ENCODE measurements around the gene TMEM214. TPM values are rescaled to one million over a fixed set of nuclear protein-coding genes. Genes with fewer than 3 reads are reported as not detected.
A peak's percentile ranks its signal among the peaks of the same experiment; 100 is the strongest.

Gene TMEM214
- total RNA-seq, 1 donor from 2014 or later, result 55.2 TPM

GRCh38 chr2:27078267-27079194, 45.8 kb downstream of the TMEM214 start, which contains the start of gene EMILIN1:
Gene EMILIN1, plus strand, starts transcription at chr2:27078615. Its CDS starts 451 bp downstream, at chr2:27079066.
- no peaks in the 10 kb centered on the region for H3K9me3 Mint-ChIP-seq
- DNase-seq (ENCODE audit: low read depth, low spot score), result peak; percentile 55
- TF ChIP-seq, protein P1, sequence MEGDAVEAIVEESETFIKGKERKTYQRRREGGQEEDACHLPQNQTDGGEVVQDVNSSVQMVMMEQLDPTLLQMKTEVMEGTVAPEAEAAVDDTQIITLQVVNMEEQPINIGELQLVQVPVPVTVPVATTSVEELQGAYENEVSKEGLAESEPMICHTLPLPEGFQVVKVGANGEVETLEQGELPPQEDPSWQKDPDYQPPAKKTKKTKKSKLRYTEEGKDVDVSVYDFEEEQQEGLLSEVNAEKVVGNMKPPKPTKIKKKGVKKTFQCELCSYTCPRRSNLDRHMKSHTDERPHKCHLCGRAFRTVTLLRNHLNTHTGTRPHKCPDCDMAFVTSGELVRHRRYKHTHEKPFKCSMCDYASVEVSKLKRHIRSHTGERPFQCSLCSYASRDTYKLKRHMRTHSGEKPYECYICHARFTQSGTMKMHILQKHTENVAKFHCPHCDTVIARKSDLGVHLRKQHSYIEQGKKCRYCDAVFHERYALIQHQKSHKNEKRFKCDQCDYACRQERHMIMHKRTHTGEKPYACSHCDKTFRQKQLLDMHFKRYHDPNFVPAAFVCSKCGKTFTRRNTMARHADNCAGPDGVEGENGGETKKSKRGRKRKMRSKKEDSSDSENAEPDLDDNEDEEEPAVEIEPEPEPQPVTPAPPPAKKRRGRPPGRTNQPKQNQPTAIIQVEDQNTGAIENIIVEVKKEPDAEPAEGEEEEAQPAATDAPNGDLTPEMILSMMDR (conservative IDR thresholded peaks at IDR 0.05), result no peak
- peak within 1 kb of the TSS; percentile 90 for H3K27ac Mint-ChIP-seq (ENCODE audit: unreplicated experiment)
- peaks cover 3% of the 10 kb centered on the region for H3K27me3 Mint-ChIP-seq (ENCODE audit: low read depth)
- H3K4me1 Mint-ChIP-seq, result peaks cover 58% of the 10 kb centered on the region
- H3K36me3 Mint-ChIP-seq (ENCODE audit: low read depth), result no peaks in the 10 kb centered on the region
- peak within 1 kb of the TSS; percentile 82 for H3K4me3 Mint-ChIP-seq

- TF ChIP-seq, protein P1 (conservative IDR thresholded peaks at IDR 0.05), result no peak
- Mint-ChIP-seq H3K27ac (ENCODE audit: unreplicated experiment) (peak overlapping the region; percentile 89), H3K27me3 (ENCODE audit: low read depth) (peaks cover 3% of the 10 kb centered on the region), H3K4me3 (peak overlapping the region; percentile 61), H3K4me1 (peaks cover 56% of the 10 kb centered on the region), H3K9me3 (no peaks in the 10 kb centered on the region), H3K36me3 (ENCODE audit: low read depth) (no peaks in the 10 kb centered on the region)
- DNase-seq (ENCODE audit: low read depth, low spot score), result no peak
Measured at GRCh38 chr2:27079233-27080139, 46.7 kb downstream of the TMEM214 start.

DNA sequence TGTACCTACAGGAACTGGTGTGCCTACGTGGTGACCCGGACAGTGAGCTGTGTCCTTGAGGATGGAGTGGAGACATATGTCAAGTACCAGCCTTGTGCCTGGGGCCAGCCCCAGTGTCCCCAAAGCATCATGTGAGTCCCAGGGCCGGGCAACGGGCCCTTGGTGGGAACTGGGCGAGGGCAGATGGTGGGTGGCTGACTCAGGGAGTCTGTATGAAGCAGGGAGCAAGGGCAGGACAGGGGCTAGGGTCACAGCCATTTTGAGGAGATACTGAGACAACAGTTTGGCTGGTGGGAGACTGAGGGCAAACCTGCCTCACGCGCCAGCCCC, 47.3 kb downstream of the TMEM214 start:
- TF ChIP-seq, protein P1 (conservative IDR thresholded peaks at IDR 0.05), result no peak
- Mint-ChIP-seq H3K9me3 (no peaks in the 10 kb centered on the region), H3K4me3 (peak overlapping the region; percentile 61), H3K27ac (ENCODE audit: unreplicated experiment) (peak overlapping the region; percentile 89), H3K36me3 (ENCODE audit: low read depth) (no peaks in the 10 kb centered on the region), H3K27me3 (ENCODE audit: low read depth) (peaks cover 4% of the 10 kb centered on the region), H3K4me1 (peaks cover 50% of the 10 kb centered on the region)
- no peak for DNase-seq (ENCODE audit: low read depth, low spot score)

GRCh38 chr2:27080603-27080936, 47.8 kb downstream of the TMEM214 start:
- Mint-ChIP-seq H3K4me1 (peaks cover 55% of the 10 kb centered on the region), H3K9me3 (no peaks in the 10 kb centered on the region), H3K4me3 (peak overlapping the region; percentile 82), H3K27me3 (ENCODE audit: low read depth) (peaks cover 8% of the 10 kb centered on the region), H3K36me3 (ENCODE audit: low read depth) (no peaks in the 10 kb centered on the region), H3K27ac (ENCODE audit: unreplicated experiment) (peak overlapping the region; percentile 85)
- no peak for DNase-seq (ENCODE audit: low read depth, low spot score)
- TF ChIP-seq, protein P1 (conservative IDR thresholded peaks at IDR 0.05), result no peak

GRCh38 chr2:27081984-27082772, 49.4 kb downstream of the TMEM214 start:
- Mint-ChIP-seq H3K9me3 (no peaks in the 10 kb centered on the region), H3K27ac (ENCODE audit: unreplicated experiment) (no peak overlapping the region), H3K4me1 (peaks cover 51% of the 10 kb centered on the region), H3K4me3 (no peak overlapping the region), H3K36me3 (ENCODE audit: low read depth) (no peaks in the 10 kb centered on the region), H3K27me3 (ENCODE audit: low read depth) (peaks cover 11% of the 10 kb centered on the region)
- TF ChIP-seq, protein P1 (conservative IDR thresholded peaks at IDR 0.05), result no peak
- DNase-seq (ENCODE audit: low read depth, low spot score), result no peak

Data from neural crest cell (in vitro differentiated cells).